ENCODE measurements around the gene CDHR2.

The CDHR2 gene

DNA sequence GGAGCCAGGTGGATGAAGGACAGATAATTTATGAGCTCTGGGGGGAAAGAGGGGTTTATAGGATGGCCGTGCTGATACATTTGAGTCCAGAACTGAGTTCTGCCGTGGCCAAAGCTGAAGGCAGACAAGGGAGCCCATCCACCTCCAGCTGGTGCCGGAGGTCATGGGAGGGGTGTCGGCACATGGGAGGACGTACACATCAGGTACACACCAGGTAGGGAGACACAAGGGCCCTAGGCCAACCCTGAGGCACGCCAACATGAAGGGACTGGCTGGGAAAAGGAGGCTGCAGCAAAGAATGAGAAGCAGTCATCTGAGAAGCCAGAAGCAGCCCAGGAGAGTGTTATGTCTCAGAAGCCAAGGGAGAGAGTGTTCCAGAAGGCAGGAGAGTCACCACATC lies 62.9 kb downstream of the CDHR2 start:
- H3K4me2 ChIP-seq (ENCODE audit: low read depth, low read length), result no peak overlapping the region
- no peak for DNase-seq
- H3K4me3 ChIP-seq (ENCODE audit: low read length), result no peak overlapping the region
- H3K27me3 ChIP-seq (replicated peaks; ENCODE audit: insufficient read depth, low read length), result peaks cover 48% of the 10 kb centered on the region
- no peaks in the 10 kb centered on the region for H3K9me3 ChIP-seq (replicated peaks; ENCODE audit: insufficient read depth, low read length)
- no peak overlapping the region for H3K27ac ChIP-seq (ENCODE audit: low read length)
- no peaks in the 10 kb centered on the region for H3K9me2 ChIP-seq (replicated peaks; ENCODE audit: insufficient read depth, low read length)
- 0 out of 2 replicates have a peak, but pooled peaks cover 4% of the 10 kb centered on the region for H3F3A ChIP-seq (ENCODE audit: insufficient read depth, low read length)
- H4K20me1 ChIP-seq (ENCODE audit: insufficient read depth, low read length), result no peaks in the 10 kb centered on the region
- peaks cover 23% of the 10 kb centered on the region for H3K4me1 ChIP-seq (ENCODE audit: low read length)
- H3K9ac ChIP-seq (ENCODE audit: low read length), result no peak overlapping the region
- peaks cover 3% of the 10 kb centered on the region; the same call in 1 of the 2 replicates for H3K79me2 ChIP-seq (ENCODE audit: low read length)
- TF ChIP-seq, protein P1, sequence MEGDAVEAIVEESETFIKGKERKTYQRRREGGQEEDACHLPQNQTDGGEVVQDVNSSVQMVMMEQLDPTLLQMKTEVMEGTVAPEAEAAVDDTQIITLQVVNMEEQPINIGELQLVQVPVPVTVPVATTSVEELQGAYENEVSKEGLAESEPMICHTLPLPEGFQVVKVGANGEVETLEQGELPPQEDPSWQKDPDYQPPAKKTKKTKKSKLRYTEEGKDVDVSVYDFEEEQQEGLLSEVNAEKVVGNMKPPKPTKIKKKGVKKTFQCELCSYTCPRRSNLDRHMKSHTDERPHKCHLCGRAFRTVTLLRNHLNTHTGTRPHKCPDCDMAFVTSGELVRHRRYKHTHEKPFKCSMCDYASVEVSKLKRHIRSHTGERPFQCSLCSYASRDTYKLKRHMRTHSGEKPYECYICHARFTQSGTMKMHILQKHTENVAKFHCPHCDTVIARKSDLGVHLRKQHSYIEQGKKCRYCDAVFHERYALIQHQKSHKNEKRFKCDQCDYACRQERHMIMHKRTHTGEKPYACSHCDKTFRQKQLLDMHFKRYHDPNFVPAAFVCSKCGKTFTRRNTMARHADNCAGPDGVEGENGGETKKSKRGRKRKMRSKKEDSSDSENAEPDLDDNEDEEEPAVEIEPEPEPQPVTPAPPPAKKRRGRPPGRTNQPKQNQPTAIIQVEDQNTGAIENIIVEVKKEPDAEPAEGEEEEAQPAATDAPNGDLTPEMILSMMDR (IDR thresholded peaks at IDR 0.05; ENCODE audit: low read length), result no peak
- no peak for TF ChIP-seq EZH2 (optimal IDR thresholded peaks at IDR 0.05; ENCODE audit: low read depth, low read length)
- H2AFZ ChIP-seq (ENCODE audit: low read length), result no peak overlapping the region
- H3K36me3 ChIP-seq (replicated peaks; ENCODE audit: insufficient read depth, low read length), result no peaks in the 10 kb centered on the region

DNA sequence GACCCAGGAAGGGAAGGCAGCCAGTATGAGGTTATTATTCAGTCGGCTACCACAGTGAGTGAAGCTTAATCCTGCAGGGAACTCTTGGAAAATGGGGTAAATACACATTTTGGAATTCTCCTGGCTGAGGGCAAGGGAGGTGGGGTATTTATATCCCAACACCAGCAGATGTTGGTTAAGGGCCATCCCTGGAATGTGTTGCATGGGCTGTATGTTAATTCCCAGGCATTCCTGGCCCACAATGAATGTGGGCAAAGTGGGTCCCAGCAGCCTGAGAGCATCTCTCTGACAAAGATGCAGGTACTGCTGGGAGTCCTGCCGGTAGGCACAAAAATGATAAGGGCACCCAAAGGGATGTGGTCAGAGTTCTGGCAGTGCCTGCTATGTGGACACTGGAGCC lies 63.7 kb downstream of the CDHR2 start:
- H2AFZ ChIP-seq (ENCODE audit: low read length), result no peak overlapping the region
- 0 out of 2 replicates have a peak, but pooled peaks cover 4% of the 10 kb centered on the region for H3F3A ChIP-seq (ENCODE audit: insufficient read depth, low read length)
- no peak for TF ChIP-seq EZH2 (optimal IDR thresholded peaks at IDR 0.05; ENCODE audit: low read depth, low read length)
- TF ChIP-seq EZH2phosphoT487 (IDR thresholded peaks at IDR 0.05; ENCODE audit: low read length), result no peak
- TF ChIP-seq, protein P1 (IDR thresholded peaks at IDR 0.05; ENCODE audit: low read length), result no peak
- no peak overlapping the region for H3K9ac ChIP-seq (ENCODE audit: low read length)
- no peak overlapping the region for H3K4me2 ChIP-seq (ENCODE audit: low read depth, low read length)
- H3K4me3 ChIP-seq (ENCODE audit: low read length), result no peak overlapping the region
- peaks cover 23% of the 10 kb centered on the region for H3K4me1 ChIP-seq (ENCODE audit: low read length)
- peaks cover 3% of the 10 kb centered on the region; the same call in 1 of the 2 replicates for H3K79me2 ChIP-seq (ENCODE audit: low read length)
- no peaks in the 10 kb centered on the region for H3K36me3 ChIP-seq (replicated peaks; ENCODE audit: insufficient read depth, low read length)
- H3K27me3 ChIP-seq (replicated peaks; ENCODE audit: insufficient read depth, low read length), result peaks cover 54% of the 10 kb centered on the region
- H3K27ac ChIP-seq (ENCODE audit: low read length), result no peak overlapping the region
- no peaks in the 10 kb centered on the region for H4K20me1 ChIP-seq (ENCODE audit: insufficient read depth, low read length)
- H3K9me2 ChIP-seq (replicated peaks; ENCODE audit: insufficient read depth, low read length), result no peaks in the 10 kb centered on the region
- H3K9me3 ChIP-seq (replicated peaks; ENCODE audit: insufficient read depth, low read length), result no peaks in the 10 kb centered on the region
- DNase-seq, result no peak

DNA sequence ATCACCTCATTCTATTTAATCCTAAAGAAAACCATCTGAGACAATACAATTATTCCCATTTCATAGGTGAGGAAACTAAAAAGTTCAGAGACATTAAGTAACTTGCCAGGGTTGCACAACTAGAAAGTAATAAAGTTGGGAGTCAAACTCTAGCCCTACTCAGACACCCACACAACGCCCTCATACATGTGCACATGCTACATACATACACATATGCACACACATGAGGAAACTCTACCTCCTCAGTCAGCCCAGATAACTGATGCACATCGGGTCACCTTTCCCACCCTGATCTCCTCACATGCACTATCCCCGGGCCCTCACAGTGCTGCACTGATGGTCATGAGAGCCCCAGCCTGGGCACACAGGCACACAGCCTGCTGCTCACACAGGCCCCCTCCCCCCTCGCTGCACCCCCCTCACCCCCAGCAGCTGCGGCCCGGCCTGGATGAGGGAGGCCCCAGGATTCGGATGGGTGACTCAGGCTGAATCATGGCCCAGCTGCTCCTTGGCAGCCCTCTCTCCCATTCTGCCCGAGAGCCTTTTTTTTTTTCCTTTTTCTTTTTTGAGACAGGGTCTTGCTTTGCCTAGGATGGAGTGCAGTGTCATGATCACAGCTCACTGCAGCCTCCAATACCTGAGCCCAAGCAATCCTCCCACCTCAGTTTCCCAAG lies 65.8 kb downstream of the CDHR2 start:
- Histone ChIP-seq H3K4me1 (ENCODE audit: low read length) (peaks cover 7% of the 10 kb centered on the region; the same call in 1 of the 2 replicates), H3K27me3 (replicated peaks; ENCODE audit: insufficient read depth, low read length) (peaks cover 70% of the 10 kb centered on the region), H3F3A (ENCODE audit: insufficient read depth, low read length) (0 out of 2 replicates have a peak, but pooled peaks cover 4% of the 10 kb centered on the region), H3K9ac (ENCODE audit: low read length) (no peak overlapping the region), H3K9me3 (replicated peaks; ENCODE audit: insufficient read depth, low read length) (no peaks in the 10 kb centered on the region), H2AFZ (ENCODE audit: low read length) (no peak overlapping the region), H3K79me2 (ENCODE audit: low read length) (no peaks in the 10 kb centered on the region), H3K36me3 (replicated peaks; ENCODE audit: insufficient read depth, low read length) (no peaks in the 10 kb centered on the region), H3K4me3 (ENCODE audit: low read length) (no peak overlapping the region), H3K27ac (ENCODE audit: low read length) (no peak overlapping the region), H3K4me2 (ENCODE audit: low read depth, low read length) (no peak overlapping the region), H4K20me1 (ENCODE audit: insufficient read depth, low read length) (no peaks in the 10 kb centered on the region), H3K9me2 (replicated peaks; ENCODE audit: insufficient read depth, low read length) (no peaks in the 10 kb centered on the region)
- DNase-seq, result no peak
- TF ChIP-seq EZH2 (optimal IDR thresholded peaks at IDR 0.05; ENCODE audit: low read depth, low read length), result no peak
- TF ChIP-seq, protein P1 (IDR thresholded peaks at IDR 0.05; ENCODE audit: low read length), result no peak
- TF ChIP-seq EZH2phosphoT487 (IDR thresholded peaks at IDR 0.05; ENCODE audit: low read length), result no peak

All from MM.1S (cell line).